Hair follicular keratinocyte (primary cell): Measurements from ENCODE around the gene ATP10A. TPM values are rescaled to one million over a fixed set of nuclear protein-coding genes. Genes with fewer than 3 reads are reported as not detected.

Source experiments
- total RNA-seq: library from RNA; depleted of rRNA; stranded (reverse); fragments of >200 nt; gene quantifications from 2 replicates; pipeline ENCODE4 v1.2.3, GENCODE V29; 2015

The ATP10A gene
- total RNA-seq: not detected in 2 replicates

GRCh38 chr15:25863111-25863967, at the start of gene ATP10A:
Gene ATP10A, minus strand, starts transcription at chr15:25863327. Its CDS starts 231 bp downstream, at chr15:25863096.

